ENCODE measurements around the gene SELENOF. TPM values are rescaled to one million over a fixed set of nuclear protein-coding genes. Genes with fewer than 3 reads are reported as not detected.
A peak's percentile ranks its signal among the peaks of the same experiment; 100 is the strongest.

Gene SELENOF
- total and polyA plus RNA-seq, 10 of the 15 experiments (the other 5 are each of a cell fraction or from before 2014, with no cell fraction given) = 98.7 to 254 (median 172) TPM

DNA sequence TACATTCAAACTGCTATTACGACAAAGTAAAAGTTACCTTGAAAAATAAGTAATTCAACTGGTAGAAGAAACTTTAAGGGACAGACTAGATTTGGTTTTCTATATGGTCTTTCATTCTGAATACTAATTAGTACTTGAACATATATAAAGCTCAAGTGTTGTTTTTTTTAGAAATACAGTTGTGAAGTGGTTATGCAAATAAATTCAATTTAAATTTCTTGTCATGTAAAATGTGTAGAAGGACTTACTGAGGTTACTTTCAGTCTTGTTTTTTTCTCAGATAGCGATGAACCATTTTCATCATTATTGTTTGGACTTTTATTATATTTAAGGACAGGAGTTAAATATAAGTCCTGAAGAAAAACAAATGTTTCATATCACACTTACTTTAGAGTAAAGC, 24.9 kb upstream of the SELENOF start:
- Histone ChIP-seq H2AFZ (ENCODE audit: control insufficient read depth, low read depth, low read length) (no peak overlapping the region), H3K36me3 (ENCODE audit: control insufficient read depth in 2 of 2, insufficient read depth in 2 of 2, low read length in 1 of 2) (no peaks in the 10 kb centered on the region), H3K4me2 (ENCODE audit: control insufficient read depth, insufficient read depth) (no peak overlapping the region; the same call in 1 of the 2 replicates), H3K27ac (ENCODE audit: control insufficient read depth, insufficient read depth) (no peak overlapping the region), H3K27me3 (replicated peaks in 1 of 2; ENCODE audit: control insufficient read depth in 2 of 2, insufficient read depth in 2 of 2, low read length in 1 of 2) (no peaks in the 10 kb centered on the region), H3K4me3 (no peak overlapping the region), H3K79me2 (ENCODE audit: control insufficient read depth, insufficient read depth, low read length) (peaks cover 56% of the 10 kb centered on the region), H3K9ac (ENCODE audit: control insufficient read depth, insufficient read depth, low read length) (no peak overlapping the region), H3K9me3 (replicated peaks; ENCODE audit: control insufficient read depth, insufficient read depth, low read length) (no peaks in the 10 kb centered on the region; the same call in 1 of the 3 replicates), H4K20me1 (ENCODE audit: control insufficient read depth, insufficient read depth) (0 out of 2 replicates have a peak, but pooled peaks cover 3% of the 10 kb centered on the region), H3K4me1 (ENCODE audit: control insufficient read depth, insufficient read depth, low read length) (no peaks in the 10 kb centered on the region)
- ChIA-PET CTCF (interaction anchor here (1.5 to 1.9 kb wide), 2 partner anchors 26 to 31 kb away, joined by 5 to 6 read pairs; no protein-coding TSS in a partner anchor), SMC1A (ENCODE audit: uncharacterized antibody, unreplicated experiment) (interaction anchor here (1.3 to 3.4 kb wide), 5 partner anchors 11 to 119 kb away, joined by 3 to 23 read pairs (median 5); partner anchors contain the start of genes HS2ST1 and SELENOF), RAD21 (ENCODE audit: unreplicated experiment) (interaction anchor here (0.6 to 2.6 kb wide), 6 partner anchors 11 to 145 kb away, joined by 3 to 18 read pairs (median 3); partner anchors contain the start of genes HS2ST1 and SELENOF), POLR2A (interaction anchor here (1.6 to 2.4 kb wide), 2 partner anchors 23 to 24 kb away, joined by 5 to 6 read pairs; partner anchors contain the start of gene HS2ST1)
- in situ Hi-C loops (cut with MboI) (no loop called here), intact Hi-C loops (cut with micrococcal nuclease; ENCODE audit: unreplicated experiment) (no loop called here)
- no TSS peak for BruUV-seq (replicated peaks)
- TF ChIP-seq ZNF274 (IDR thresholded peaks at IDR 0.05; ENCODE audit: insufficient read depth, insufficient read length) (no peak), BRCA1 (IDR thresholded peaks at IDR 0.05; ENCODE audit: low read depth, low read length) (no peak), JUND (IDR thresholded peaks at IDR 0.05; ENCODE audit: low read depth, low read length) (no peak), MTA3 (IDR thresholded peaks at IDR 0.05; ENCODE audit: borderline replicate concordance, low read length) (no peak), SRF (IDR thresholded peaks at IDR 0.05; ENCODE audit: low read depth in 2 of 2, low read length in 2 of 2) (no peak), SIN3A (IDR thresholded peaks at IDR 0.05; ENCODE audit: low read depth, low read length) (no peak), NR2C2 (IDR thresholded peaks at IDR 0.05; ENCODE audit: borderline replicate concordance, control insufficient read depth, insufficient read length, low read depth) (no peak), NBN (IDR thresholded peaks at IDR 0.05) (no peak), FOXM1 (IDR thresholded peaks at IDR 0.05; ENCODE audit: low read depth, low read length) (no peak), DPF2 (IDR thresholded peaks at IDR 0.05) (no peak), POU2F2 (IDR thresholded peaks at IDR 0.05; ENCODE audit: borderline replicate concordance, low read depth, low read length) (no peak), HDAC2 (IDR thresholded peaks at IDR 0.05) (no peak), RB1 (IDR thresholded peaks at IDR 0.05; ENCODE audit: borderline replicate concordance) (no peak), MEF2A (IDR thresholded peaks at IDR 0.05; ENCODE audit: insufficient read depth, low read depth, low read length) (no peak), CBFB (IDR thresholded peaks at IDR 0.05; ENCODE audit: low read depth) (no peak), POLR2A (IDR thresholded peaks at IDR 0.05; ENCODE audit: low read depth, low read length) (no peak), NFIC (IDR thresholded peaks at IDR 0.05; ENCODE audit: low read depth, low read length) (no peak), RAD51 (IDR thresholded peaks at IDR 0.05) (no peak)
- DNase-seq (ENCODE audit: low read depth, low spot score) (no peak), ATAC-seq (peak; percentile 64), FAIRE-seq (peak; percentile 69)
- WGBS (ENCODE audit: insufficient coverage, insufficient replicate concordance, low lambda C conversion rate, missing lambda C conversion rate) = 79% methylated on average over 2 of the region's 2 CpGs
